LNCAP (cell line): ENCODE results near the gene GTSF1L.

Experiments used
- CTCF ChIP-seq: fragments of 450-650 bp; IDR thresholded peaks from 2 replicates; pipeline ENCODE4 v1.5.1; 2017; ENCODE audit warnings: mild to moderate bottlenecking

The GTSF1L gene

GRCh38 chr20:43694763-43695162 is 32.0 kb downstream of the GTSF1L start:
- no peak for TF ChIP-seq CTCF

- TF ChIP-seq CTCF = peak; percentile 60
These were observed 34.8 kb downstream of the GTSF1L start for GRCh38 chr20:43691928-43692524.

- no peak for TF ChIP-seq CTCF
These were observed 35.7 kb downstream of the GTSF1L start for GRCh38 chr20:43690943-43691598.

GRCh38 chr20:43689165-43689564 is 37.6 kb downstream of the GTSF1L start:
- no peak for TF ChIP-seq CTCF

GRCh38 chr20:43686820-43687219 is 40.0 kb downstream of the GTSF1L start:
- TF ChIP-seq CTCF = no peak

- no peak for TF ChIP-seq CTCF
These were observed 44.4 kb downstream of the GTSF1L start for GRCh38 chr20:43682446-43682845.

- TF ChIP-seq CTCF = no peak
These were observed 44.8 kb downstream of the GTSF1L start for GRCh38 chr20:43681991-43682410.
